Hepatocyte (in vitro differentiated cells): ENCODE measurements around the gene SLFN12L. TPM values are rescaled to one million over a fixed set of nuclear protein-coding genes. Genes with fewer than 3 reads are reported as not detected.

Source experiments
- DNase-seq: peaks from one replicate; pipeline ENCODE4 v3.0.0-alpha.2; 2016; ENCODE audit warnings: low spot score
- H2AFZ ChIP-seq: fragments of 200-600 bp; sonication (generic); 2 replicates; pipeline ENCODE4 v1.6.0; 2016; ENCODE audit warnings: antibody characterized with exemption, mild to moderate bottlenecking
- H3K27ac ChIP-seq: fragments of 200-600 bp; sonication (generic); 2 replicates; pipeline ENCODE4 v1.5.1; 2016; ENCODE audit warnings: mild to moderate bottlenecking
- H3K27me3 ChIP-seq: fragments of 200-600 bp; sonication (generic); 2 replicates; pipeline ENCODE4 v1.6.1; 2016
- H3K36me3 ChIP-seq: fragments of 200-600 bp; sonication (generic); replicated peaks from 2 replicates; pipeline ENCODE4 v1.5.1; 2016; ENCODE audit warnings: low read depth; ENCODE audit not compliant: insufficient read depth
- H3K4me1 ChIP-seq: fragments of 200-600 bp; sonication (generic); 2 replicates; pipeline ENCODE4 v1.5.1; 2016; ENCODE audit warnings: mild to moderate bottlenecking, moderate library complexity; ENCODE audit not compliant: insufficient read depth
- H3K4me2 ChIP-seq: fragments of 200-600 bp; sonication (generic); 2 replicates; pipeline ENCODE4 v1.6.0; 2016
- H3K4me3 ChIP-seq: fragments of 200-600 bp; sonication (generic); 2 replicates; pipeline ENCODE4 v1.5.1; 2016; ENCODE audit warnings: mild to moderate bottlenecking
- H3K79me2 ChIP-seq: fragments of 200-600 bp; sonication (generic); 2 replicates; pipeline ENCODE4 v1.6.0; 2017; ENCODE audit warnings: mild to moderate bottlenecking
- H3K9me2 ChIP-seq: fragments of 200-600 bp; sonication (generic); replicated peaks from 2 replicates; pipeline ENCODE4 v1.6.0; 2017; ENCODE audit warnings: mild to moderate bottlenecking; ENCODE audit not compliant: insufficient read depth
- H3K9me3 ChIP-seq: fragments of 200-600 bp; sonication (generic); 2 replicates; pipeline ENCODE4 v1.5.1; 2016; ENCODE audit warnings: low read depth, mild to moderate bottlenecking
- H4K20me1 ChIP-seq: fragments of 200-600 bp; sonication (generic); 2 replicates; pipeline ENCODE4 v1.6.0; 2016; ENCODE audit warnings: mild to moderate bottlenecking; ENCODE audit not compliant: insufficient read depth, poor library complexity, severe bottlenecking
- CTCF ChIP-seq: fragments of 200-600 bp; sonication (generic); IDR thresholded peaks from 2 replicates; pipeline ENCODE4 v1.5.1; 2016; ENCODE audit warnings: antibody characterized with exemption, mild to moderate bottlenecking; ENCODE audit not compliant: poor library complexity
- EZH2 ChIP-seq: fragments of 200-600 bp; sonication (generic); IDR thresholded peaks from 2 replicates; pipeline ENCODE4 v1.6.1; 2016; ENCODE audit warnings: antibody characterized with exemption, mild to moderate bottlenecking, borderline replicate concordance
- EZH2phosphoT487 ChIP-seq: fragments of 200-600 bp; sonication (generic); IDR thresholded peaks from one replicate; pipeline ENCODE4 v1.6.1; 2018; ENCODE audit warnings: antibody characterized with exemption, mild to moderate bottlenecking, low read depth, moderate library complexity; ENCODE audit not compliant: unreplicated experiment, severe bottlenecking
- WGBS: methylation state at CpG from one replicate; pipeline ENCODE4 v1.1.6; 2016; ENCODE audit warnings: low lambda C conversion rate; ENCODE audit errors: missing lambda C conversion rate; 5-methylcytosine and 5-hydroxymethylcytosine counted together
- polyA plus RNA-seq: library from polyadenylated mRNA; unstranded; fragments of >200 nt; fragmentation: Nextera tagmentation; extraction: Ambion mirVana; gene quantifications from 2 replicates; pipeline ENCODE4 v1.2.1, GENCODE V29; 2016
- total RNA-seq: library from RNA; depleted of rRNA; stranded (reverse); fragments of >200 nt; gene quantifications from 2 replicates; pipeline ENCODE4 v1.2.3, GENCODE V29; 2014

The SLFN12L gene
- total and polyA plus RNA-seq, 2 experiments from 2014 or later = 0.03 TPM; not detected in 1

GRCh38 chr17:35476283-35476820 lies 61.1 kb downstream of the SLFN12L start:
- TF ChIP-seq EZH2 (no peak), CTCF (no peak), EZH2phosphoT487 (no peak)
- 71% methylated on average over 2 of the region's 2 CpGs for WGBS

GRCh38 chr17:35468475-35468874 lies 69.0 kb downstream of the SLFN12L start:
- Histone ChIP-seq H3K4me2 (no peak overlapping the region), H3K9me2 (no peaks in the 10 kb centered on the region), H3K36me3 (no peaks in the 10 kb centered on the region), H3K4me3 (no peak overlapping the region), H2AFZ (no peak overlapping the region), H3K79me2 (no peaks in the 10 kb centered on the region), H4K20me1 (no peaks in the 10 kb centered on the region), H3K4me1 (no peaks in the 10 kb centered on the region), H3K27me3 (peaks cover 19% of the 10 kb centered on the region), H3K27ac (no peak overlapping the region), H3K9me3 (no peaks in the 10 kb centered on the region)
- WGBS = 81% methylated on average over 4 of the region's 4 CpGs
- TF ChIP-seq CTCF (no peak), EZH2 (no peak), EZH2phosphoT487 (no peak)
- DNase-seq = no peak

More at GRCh38 chr17:35476283-35476820, 61.1 kb downstream of the SLFN12L start:
- H3K4me3 ChIP-seq = no peak overlapping the region
- H3K79me2 ChIP-seq = no peaks in the 10 kb centered on the region
- H3K4me1 ChIP-seq = no peaks in the 10 kb centered on the region
- H3K9me2 ChIP-seq = no peaks in the 10 kb centered on the region
- no peaks in the 10 kb centered on the region for H3K9me3 ChIP-seq
- no peaks in the 10 kb centered on the region for H4K20me1 ChIP-seq
- no peak overlapping the region for H3K27ac ChIP-seq
- no peaks in the 10 kb centered on the region for H3K36me3 ChIP-seq
- H3K27me3 ChIP-seq = peaks cover 56% of the 10 kb centered on the region
- no peak for DNase-seq
- H2AFZ ChIP-seq = no peak overlapping the region
- H3K4me2 ChIP-seq = no peak overlapping the region

GRCh38 chr17:35467824-35468223 lies 69.7 kb downstream of the SLFN12L start:
- WGBS = 82% methylated on average over 4 of the region's 4 CpGs

More at GRCh38 chr17:35467824-35468223, 69.7 kb downstream of the SLFN12L start:
- TF ChIP-seq EZH2phosphoT487 (no peak), CTCF (no peak), EZH2 (no peak)
- Histone ChIP-seq H3K9me2 (no peaks in the 10 kb centered on the region), H3K27ac (no peak overlapping the region), H3K27me3 (peaks cover 20% of the 10 kb centered on the region), H3K4me1 (no peaks in the 10 kb centered on the region), H2AFZ (no peak overlapping the region), H3K4me3 (no peak overlapping the region), H3K79me2 (no peaks in the 10 kb centered on the region), H4K20me1 (no peaks in the 10 kb centered on the region), H3K36me3 (no peaks in the 10 kb centered on the region), H3K9me3 (no peaks in the 10 kb centered on the region), H3K4me2 (no peak overlapping the region)
- no peak for DNase-seq
